ENCODE data around the gene PNMA5.

The PNMA5 gene

DNA sequence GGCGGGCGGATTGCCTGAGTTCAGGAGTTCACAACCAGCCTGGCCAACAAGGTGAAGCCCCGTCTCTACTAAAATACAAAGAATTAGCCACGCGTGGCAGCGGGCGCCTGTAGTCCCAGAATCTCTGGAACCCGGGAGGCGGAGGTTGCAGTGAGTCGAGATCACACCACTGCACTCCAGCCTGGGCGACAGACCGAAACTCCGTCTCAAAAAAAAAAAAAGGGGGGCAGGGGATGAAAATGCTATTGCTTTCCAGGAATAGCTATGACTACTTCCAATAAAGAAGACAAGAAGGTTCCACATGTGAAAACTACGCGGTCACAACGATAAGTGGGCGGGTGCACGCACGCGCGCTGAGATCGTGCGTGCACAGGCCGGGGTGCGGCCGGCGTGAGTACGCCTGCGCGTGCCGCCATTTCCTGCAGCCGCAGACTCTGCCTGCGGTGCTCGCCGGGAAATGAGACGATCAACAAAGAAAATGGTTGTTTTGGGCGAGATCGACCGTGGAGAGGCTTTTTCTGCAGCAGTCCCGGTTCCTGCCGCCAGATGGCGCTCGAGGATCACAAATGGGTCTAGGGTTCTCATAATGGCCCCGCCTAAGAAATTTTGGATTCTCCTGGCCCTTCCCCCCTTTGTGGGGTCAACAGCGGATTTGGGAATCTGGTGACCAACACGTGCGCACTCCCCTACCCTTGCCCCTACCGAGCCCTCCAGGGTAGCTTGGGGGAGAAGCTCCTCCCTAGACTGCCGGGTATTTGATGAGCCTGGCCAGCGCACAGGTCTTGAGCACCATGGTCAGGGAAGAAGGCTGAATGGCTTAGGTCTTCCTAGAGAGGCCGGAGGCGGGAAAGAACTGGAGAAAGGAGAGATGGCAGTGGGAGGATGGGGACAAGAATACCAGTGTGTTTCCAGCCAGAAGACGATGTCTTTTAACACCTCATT, 35.1 kb downstream of the PNMA5 start:
- peak; percentile 94 for DNase-seq

DNA sequence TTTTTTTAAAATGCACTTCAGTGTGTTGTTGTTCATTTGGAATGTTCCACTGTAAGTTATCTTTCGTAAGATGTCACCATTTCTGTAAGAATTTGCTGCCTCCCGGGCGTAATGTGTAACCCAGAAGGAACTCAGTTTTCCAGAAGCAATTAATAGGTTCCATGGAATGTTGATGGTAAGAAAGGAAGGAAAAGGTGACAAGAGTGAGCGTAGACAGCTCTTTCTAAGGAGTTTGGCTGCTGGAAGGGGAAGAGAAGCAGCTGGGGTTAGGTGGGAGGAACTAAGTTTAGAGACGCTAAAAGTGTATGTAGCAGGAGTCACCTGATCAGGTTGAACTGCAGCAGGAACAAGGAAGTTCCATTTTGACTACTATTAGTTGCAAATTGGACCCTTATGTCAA, 35.9 kb downstream of the PNMA5 start:
- DNase-seq, result no peak

DNA sequence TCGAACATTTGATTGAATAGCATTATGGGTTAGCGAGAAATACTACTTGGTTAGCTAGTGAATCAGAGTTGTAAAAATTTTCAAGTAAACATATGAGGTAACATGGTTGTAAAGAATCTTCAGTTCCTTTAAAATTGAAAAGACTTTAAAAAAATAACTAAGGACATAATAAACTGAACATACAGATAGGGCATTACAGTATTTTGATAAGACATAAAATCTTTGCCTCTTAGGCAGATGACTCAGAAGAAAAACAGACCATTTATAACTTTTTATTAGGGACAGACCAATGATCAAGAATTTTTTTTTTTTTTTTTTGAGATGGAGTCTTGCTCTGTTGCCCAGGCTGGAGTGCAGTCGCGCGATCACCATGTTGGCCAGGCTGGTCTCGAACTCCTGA, 43.1 kb downstream of the PNMA5 start:
- DNase-seq, result no peak

DNA sequence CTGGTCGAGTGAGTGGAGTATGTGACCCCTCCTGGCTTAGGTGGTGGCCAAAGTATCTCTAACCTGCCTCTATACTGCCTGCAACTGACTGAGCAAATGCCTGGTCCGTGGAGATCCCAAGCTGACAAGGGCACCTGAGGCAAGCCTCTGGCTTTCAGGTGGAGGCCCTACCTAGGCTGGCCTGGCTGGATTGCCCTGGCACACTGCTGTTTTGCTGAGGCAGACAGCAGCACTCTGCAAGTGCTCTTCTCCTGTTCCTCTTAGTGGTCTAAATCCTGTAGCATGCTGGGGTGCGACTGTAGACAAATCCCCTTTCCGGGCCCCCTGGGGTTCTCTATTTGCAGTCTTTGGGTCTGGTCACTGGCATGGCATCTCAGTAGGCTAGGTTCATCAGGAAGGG, 44.8 kb downstream of the PNMA5 start:
- DNase-seq, result no peak

DNA sequence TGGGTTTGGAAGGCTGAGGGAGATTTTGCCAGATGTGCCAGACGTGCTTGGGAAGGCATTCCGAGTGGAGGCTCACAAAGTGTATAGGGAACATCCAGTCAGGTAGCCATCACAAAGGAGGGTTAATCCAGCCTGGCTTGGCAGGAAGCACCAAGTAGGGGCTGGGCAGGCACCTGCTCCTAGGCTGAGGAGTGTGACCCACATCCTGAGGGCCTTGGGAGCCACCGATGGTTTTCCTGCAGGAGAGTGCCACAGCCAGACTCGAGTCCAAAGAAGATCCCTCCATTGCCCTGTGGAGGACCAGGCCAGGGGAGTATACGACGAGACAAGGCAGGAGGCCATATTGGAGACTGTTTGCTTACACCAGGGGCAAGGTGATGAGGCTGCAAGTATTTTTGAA, 47.2 kb downstream of the PNMA5 start:
- DNase-seq, result no peak

DNA sequence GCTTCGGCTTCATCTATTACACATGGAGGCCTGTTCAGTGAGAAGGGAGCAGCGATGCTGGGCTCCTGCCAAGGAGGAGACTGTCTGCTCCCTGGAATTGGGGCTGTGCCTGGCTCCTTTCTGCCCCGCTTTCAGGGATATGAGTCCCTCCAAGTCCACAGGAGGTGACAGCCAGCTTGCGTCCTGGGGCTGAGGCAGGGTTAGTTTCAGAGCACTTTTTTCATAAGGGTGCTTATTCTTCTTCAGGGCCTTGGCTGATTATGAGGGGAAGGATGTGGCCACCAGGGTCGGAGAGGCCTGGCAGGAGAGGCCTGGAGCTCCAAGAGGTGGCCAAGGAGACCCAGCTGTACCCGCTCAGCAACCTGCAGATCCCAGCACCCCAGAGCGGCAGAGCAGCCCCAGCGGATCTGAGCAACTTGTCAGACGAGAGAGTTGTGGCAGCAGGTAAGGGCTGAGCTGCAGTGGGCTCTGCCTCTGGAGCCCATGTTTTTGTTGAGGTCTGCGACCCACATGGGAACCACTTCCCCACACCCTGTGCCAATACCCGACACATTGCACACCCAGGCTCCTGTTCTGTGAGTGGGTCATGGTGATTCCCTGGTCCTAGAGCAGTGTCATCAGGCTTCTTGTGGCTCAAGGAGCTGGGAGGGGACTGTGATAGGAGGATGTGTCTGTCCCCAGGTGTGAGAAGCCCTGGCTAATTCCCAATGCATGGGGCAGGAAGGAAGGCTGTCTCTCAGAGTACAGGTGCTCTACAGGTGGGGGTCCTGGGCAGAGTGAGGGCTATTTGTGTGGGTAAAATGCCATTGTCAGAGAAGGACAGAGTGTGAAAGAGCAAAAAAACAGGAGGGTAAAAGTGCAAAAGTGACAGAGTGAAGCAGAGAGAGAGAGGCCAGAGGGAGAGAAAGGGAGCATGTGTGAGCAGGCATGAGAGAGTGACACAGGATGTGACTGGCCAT, 48.6 kb downstream of the PNMA5 start:
- no peak for DNase-seq

DNA sequence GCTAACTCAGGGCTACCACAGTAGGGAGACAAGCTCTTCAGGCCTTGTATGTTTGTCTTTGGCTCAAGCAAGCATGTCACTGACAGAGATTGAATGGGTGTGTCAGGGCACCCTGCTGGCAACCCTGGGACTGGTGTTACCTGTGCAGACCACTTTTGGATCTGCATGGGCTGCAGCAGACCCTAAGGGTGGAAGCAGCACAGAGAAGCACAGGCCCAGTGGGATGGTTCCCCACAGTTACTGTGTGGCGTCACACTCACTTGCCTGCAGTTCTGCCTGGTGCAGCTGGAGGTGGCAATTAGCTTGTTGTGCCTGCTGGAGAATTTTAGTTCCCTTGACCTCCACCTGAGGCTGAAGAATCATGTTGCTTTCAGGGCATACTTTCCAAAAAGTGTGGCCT, 50.1 kb downstream of the PNMA5 start:
- no peak for DNase-seq

DNA sequence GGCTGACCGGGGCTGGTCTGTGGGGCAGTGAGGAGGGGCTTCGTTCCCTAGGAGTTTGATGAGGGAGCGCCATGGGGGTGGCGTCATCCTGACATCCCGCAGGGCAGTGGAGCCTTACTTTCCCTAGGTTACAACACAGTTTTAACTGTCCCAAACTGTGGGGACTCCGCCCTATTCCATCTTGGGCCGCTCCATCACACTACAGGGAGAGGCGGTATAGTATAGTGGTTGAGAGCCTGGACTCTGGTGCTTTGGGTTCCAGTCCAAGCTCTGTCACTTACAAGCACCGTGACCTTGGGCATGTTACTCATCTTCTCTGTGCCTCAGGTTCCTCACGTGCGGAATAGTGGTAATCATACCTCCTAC, 51.9 kb downstream of the PNMA5 start:
- no peak for DNase-seq

DNA sequence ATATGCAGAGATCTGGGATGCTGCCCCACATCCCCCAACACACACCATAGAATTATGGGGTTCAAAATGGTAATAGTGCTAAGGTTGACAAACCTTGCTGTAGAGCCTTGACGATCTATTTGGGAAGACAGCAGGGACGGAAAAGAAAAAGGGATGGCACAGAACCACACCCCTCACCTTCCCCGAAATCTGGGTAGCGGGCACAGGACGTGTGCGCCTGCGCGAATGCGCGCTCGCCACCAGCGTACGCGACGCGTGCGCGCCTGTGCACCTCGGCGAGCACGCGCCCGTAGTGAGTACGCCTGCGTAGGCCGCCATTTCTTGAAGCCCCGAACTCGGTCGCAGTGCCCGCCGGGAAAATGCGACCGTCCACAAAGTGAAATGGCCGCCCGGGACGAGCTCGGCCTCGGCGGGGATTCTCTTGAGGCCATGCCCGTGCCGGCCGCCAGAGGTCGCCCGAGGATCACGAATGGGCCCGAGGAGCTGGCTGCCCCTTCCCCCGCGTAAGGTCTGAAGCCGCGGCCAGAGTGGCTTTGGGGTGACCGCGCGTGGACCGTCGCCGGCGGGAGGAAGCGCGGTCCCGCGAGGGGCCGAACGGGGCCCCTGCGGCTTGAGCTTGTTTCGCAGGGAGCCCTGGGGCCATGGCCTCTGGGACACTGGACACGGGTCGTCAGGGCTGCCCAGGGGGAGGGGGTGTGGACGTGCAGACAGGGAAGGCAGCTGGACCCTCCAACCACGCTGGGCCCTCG, 52.4 kb downstream of the PNMA5 start:
- peak; percentile 94 for DNase-seq
